ENCODE measurements around the gene MAPK1.
"Not testable (repeated sequence)": the region's sequence is repeated elsewhere in the genome, so short reads cannot be mapped to it uniquely, and the experiment has no call there.

MAPK1 gene

DNA sequence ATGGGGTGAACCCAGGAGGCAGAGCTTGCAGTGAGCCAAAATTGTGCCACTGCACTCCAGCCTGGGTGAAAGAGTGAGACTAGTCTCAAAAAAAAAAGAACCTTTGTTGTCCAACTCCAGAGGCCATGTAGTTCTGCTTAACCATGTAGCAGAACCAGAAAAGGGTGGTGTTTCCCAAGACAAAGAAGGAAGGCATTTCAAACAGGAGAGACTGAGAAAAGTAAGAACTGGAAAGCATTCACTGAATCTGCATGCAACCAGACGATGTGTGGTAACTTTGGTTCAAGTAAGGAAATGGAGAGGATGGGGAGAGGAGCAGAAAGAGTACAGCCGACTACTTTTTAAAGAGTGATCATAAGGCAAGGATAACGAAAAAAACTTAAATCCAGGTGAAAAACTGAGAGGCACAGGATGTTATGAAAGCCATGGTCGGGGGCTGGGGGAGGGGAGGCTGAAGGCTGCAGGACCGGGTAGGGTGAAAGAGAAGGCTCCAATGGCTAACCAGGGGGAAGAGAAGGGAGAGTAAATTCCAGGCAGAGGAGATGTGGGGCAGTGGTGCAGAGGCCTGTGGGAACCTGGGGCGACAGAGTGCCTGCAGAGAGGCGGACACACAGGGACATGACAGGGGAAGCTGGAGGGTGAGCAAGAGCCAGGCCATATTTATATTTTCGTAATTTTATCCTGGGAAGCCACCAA is 48.8 kb downstream of the MAPK1 start:
- DNase-seq (ENCODE audit: low spot score) = no peak

DNA sequence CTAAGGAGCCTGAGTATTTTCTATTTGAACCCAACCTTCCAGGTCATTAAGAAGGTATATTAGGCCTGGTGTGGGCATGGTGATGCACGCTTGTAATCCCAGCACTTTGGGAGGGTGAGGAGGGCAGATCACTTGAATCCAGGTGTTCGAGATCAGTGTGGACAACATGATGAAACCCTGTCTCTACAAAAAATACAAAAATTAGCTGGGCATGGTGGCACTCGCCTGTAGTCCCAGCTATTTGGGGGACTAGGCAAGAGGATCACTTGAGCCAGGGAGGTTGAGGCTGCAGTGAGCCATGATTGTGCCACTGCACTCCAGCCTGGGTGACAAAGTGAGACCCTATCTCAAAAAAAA is 50.0 kb downstream of the MAPK1 start:
- not testable (repeated sequence) for DNase-seq (ENCODE audit: low spot score)

DNA sequence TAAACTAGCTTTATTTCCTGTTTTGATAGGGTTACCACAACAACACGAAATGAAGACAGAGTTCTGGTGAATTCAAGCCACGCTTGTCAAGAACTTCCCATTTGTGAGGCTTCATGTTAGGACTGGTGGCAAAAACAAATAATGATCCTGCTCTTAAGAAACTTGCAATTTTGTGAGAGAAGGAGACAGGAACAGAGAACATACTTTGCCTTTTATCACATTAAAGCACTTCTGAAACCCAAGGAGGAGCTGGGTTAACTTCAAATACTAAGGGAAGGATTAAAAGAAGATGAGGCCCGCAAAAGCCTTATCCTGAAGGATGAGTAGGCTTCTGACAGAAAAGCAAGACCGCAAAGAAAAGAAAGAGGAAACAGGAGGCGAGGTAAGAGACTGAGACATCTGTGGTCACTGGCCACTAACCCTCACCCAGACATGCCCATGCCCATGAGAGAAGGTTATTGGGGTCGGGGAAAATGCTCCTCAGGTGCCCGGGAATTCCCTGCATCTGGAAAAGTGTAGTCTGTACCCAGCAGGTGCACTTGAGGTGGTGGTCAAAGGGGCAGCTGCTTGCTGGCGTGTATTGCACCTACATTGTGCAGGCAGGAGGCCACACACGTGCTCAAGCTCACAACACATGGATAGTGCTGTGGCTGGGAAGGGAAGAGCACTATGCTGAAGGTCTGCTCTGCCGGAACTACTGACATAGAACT is 50.5 kb downstream of the MAPK1 start:
- no peak for DNase-seq (ENCODE audit: low spot score)

DNA sequence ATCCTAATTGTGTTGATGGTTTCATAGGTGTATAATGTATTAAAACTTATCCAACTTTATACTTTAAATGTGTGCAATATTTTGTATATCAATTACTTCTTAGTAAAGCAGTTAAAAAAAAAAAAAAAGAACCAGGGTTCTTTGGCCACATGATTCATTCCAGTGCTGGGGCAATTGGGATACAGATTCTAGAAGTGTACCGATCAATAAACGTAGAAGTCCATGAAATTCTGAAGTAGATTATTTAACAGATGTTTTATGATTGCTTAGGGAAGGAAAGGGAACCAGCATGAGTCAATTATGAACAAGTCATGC is 51.0 kb downstream of the MAPK1 start:
- no peak for DNase-seq (ENCODE audit: low spot score)

DNA sequence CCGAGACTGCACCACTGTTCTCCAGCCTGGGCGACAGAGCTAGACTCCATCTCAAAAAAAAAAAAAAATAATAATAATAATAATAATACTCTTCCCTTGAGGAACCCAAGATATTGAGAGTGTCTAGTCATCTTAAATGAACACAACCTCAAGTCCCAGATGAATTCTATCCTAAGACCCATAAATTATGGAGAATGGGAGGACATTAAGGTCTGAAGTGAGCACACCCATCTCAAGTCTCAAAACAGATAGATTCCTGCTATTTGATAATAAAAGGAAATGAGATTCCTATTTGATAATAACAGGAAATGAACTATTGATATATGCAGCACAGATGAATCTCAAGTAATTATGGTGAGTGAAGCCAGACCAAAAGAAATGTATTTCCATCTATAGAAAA is 51.5 kb downstream of the MAPK1 start:
- DNase-seq (ENCODE audit: low spot score) = no peak

DNA sequence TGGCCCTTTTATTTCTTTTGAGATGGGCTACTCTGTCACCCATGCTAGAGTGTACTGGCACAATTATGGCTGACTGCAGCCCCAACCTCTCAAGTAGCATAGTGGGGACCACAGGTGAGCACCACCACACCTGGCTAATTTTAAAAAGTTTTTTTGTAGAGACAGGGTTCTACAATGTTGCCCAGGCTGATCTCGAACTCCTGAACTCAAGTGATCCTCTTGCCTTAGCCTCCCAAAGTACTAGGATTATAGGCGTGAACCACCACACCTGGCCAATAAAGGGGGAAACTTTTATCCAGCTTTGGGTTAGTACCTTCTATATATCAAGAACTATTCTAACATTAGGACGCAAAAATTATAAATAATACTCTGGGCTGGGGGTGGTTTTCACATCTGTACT is 52.1 kb downstream of the MAPK1 start:
- no peak for DNase-seq (ENCODE audit: low spot score)

DNA sequence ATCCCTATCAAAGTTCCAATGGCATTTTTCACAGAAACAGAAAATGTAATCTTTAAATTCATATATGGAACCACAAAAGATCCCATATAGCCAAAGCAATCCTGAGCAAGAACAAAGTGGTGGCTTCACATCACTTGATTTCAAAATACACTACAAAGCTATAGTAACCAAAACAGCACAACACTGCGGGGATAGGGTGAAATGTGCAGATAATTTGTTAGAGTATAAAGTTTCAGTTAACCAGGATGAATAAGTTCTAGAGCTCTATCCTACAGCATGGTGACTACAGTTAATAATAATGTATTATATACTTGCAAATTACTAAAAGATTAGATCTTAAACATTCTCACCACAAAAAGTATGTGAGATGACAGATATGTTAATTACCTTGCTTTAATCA is 55.5 kb downstream of the MAPK1 start:
- no peak for DNase-seq (ENCODE audit: low spot score)

DNA sequence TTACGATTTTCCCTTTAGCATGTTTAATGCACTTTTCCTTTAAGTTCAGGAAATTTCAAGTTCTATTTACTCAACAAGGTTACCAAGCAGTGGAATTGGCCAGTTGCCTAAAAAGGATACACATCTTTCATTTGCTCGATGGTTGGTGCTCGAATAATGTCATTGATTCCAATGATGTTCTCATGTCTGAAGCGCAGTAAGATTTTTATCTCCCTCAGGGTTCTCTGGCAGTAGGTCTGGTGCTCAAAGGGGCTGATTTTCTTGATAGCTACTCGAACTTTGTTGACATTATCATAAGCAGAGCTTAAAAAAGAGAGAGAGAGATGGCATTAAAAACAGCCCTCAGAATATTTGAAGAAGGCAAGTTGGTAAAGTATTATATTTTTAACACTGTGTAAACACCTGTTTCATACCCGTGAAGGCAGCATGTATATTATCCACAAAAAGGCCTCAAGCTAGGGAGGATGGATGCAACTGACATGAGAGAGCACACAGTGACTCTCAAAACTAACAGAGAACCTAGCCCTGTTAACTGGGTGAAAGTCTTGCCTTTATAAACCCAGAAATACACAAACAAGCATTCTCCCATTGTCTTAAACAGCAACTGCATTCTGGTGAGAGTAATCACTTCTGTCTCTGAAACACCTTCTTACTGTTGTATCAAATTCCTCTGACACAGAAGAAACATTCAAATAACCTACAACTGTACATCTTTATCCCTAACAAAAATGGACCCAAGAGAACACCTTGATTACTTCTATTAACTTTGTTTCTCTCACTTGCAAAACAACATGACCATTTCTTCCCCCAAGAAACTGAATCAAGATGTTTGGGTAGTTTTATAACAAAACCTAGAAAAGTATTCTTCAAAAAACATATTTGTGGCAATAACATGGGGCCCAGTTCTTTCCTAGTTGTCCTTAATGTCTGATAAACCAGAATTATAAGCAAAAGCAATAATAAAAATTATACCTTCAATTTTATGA is 59.6 kb downstream of the MAPK1 start:
- DNase-seq (ENCODE audit: low spot score) = no peak

DNA sequence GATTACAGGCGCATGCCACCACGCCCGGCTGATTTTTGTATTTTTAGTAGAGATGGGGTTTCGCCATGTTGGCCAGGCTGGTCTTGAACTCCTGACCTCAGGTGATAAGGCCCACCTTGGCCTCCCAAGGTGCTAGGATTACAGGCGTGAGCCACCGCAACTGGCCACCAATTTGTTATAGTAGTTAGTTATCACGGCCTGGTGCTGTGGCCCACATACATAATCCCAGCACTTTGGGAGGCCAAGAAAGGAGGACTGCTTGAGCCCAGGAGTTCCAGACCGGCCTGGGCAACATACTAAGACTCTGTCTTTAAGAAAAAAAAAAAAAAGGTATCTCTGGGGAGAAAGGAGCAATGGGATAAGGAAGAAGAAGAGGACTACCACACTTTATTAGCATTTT is 62.1 kb downstream of the MAPK1 start:
- not testable (repeated sequence) for DNase-seq (ENCODE audit: low spot score)

DNA sequence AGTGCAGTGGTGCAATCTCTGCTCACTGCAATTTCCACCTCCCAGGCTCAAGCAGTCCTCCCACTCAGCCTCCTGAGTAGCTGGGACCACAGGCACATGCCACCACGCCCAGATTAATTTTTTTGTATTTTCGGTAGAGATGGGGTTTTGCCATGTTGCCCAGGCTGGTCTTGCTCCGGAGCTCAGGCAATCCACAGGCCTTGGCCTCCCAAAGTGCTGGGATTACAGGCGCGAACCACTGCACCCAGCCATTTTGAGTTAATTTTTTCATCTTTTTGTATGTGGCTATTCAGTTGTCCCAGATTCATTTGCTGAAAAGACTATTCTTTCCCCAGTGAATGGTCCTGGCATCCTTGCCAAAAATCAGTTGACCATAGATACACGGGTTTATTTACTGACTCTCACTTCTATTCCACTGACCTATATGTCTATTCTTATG is 63.6 kb downstream of the MAPK1 start:
- no peak for DNase-seq (ENCODE audit: low spot score)

DNA sequence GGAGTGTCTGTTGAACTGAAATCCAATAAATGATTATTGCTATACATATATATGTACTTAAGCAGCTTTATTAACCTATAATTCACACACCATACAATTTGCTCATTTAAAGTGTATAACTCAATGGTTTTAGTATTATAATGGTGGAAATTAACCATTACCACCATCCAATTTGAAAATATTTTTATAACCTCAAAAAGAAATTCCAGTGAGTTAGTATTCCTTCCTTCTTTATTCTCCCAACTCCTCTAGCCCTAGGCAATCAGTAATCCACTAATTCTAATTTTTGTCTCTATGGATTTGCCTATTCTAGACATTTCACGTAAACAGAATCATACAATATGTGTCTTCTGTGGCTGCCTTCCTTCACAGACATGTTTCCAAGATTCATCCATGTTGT is 64.8 kb downstream of the MAPK1 start:
- DNase-seq (ENCODE audit: low spot score) = no peak

DNA sequence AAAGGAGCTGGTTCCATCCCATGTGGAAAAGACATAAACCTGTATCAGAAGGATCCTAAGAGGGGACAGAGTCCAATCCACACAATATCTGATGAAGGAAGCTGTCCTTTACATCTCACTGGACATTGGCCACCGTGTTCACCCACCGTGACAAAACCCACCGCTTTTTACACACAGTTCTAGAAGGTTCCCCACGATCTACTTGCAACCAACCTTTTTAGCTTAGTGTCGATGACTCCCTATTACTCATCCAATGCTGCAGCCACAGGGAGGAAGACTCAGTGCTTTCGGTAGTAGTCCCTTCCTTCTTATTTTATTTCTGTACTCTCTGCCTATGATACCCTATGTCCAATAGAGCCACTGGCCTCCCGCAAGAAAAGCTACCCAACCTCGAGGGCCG is 65.4 kb downstream of the MAPK1 start:
- no peak for DNase-seq (ENCODE audit: low spot score)

DNA sequence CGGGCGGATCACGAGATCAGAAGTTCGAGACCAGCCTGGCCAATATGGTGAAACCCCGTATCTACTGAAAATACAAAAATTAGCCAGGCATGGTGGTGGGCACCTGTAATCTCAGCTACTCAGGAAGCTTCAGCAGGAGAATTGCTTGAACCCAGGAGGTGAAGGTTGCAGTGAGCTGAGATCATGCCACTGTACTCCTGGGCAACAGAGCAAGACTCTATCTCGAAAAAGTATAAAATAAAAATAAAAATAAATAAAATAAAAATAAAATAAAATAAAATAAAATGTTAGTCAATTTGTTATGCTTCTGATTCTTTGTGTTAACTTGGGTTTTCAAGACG is 66.2 kb downstream of the MAPK1 start:
- DNase-seq (ENCODE audit: low spot score) = not testable (repeated sequence)

DNA sequence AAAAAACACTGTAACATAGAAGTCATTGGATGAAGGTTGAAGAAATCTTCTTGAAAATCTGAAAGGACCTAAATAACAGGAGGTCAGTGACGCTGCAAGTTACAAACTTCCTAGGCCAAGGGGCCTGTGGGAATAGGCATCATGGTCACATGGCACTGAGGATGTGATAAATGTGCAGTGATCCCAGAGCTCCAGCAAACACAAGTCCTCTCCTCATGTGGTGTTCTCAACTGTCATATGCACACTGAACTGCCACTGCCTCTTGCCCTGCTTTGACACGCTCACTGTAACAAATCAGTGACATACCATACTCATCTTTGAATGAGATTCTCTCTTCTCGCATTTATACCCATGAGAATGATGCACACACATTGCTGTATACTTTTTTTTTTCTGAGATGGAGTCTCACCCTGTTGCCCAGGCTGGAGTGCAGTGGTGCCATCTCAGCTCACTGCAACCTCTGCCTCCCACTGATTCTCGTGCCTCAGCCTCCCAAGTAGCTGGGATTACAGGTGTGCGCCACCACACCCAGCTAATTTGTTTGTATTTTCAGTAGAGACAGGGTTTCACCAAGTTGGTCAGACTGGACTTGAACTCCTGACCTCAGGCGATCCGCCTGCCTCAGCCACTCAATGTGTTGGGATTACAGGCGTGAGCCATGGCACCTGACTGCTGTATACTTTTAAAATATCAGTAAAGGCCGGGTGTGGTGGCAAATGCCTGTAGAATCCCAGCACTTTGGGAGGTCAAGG is 66.7 kb downstream of the MAPK1 start:
- no peak for DNase-seq (ENCODE audit: low spot score)

DNA sequence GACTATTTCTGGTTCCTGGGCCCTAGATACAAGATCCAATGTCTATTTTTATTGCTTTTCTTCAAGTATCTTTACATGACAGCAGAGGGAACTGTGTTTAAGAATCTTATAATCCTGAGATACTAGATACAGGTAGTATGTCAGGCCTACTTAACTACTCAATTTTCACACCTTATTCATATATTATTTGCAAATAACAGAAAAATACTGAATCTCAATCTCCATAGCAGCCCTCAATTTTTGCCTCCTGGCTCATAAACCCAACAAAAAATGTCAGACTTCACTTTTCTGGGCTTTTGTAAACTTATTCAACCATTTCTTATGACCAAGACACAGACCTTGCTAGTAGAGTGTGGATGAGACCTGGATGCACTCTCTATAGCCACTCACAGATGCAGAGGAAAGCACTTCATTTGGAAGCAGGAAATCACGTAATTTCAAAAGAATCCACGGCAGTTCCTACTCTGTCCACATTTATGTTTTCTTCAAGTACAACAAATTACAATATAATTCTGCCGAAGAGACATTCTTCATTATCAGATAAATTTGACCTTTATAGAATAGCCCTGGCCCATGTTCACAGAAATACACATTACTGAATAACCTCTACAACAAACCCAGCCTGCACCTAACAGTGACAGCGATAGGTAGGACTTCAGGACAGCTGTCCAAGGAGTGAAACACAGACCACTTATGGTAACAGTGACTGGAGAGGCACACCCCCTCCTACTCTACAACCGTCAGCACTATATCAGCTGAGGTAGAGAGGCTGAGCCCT is 69.8 kb downstream of the MAPK1 start:
- no peak for DNase-seq (ENCODE audit: low spot score)

DNA sequence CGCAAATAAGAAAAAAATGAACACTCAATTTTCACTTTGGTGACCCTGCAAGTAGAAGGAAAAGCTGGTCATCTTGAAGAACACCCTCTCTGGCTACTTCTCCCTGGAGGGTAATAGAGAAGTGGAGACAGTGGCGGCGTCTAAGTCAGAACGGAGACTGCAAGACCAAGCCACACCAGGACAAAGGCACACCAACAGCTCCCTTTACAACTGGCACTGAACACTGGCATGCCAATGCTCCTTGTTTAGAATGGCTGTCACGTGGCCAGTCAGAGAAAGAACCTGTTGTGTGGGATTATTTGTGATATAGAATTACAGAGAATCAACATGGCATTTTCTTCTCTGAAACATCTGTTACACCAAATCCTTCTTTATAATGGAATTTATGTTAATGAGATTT is 70.6 kb downstream of the MAPK1 start:
- no peak for DNase-seq (ENCODE audit: low spot score)

DNA sequence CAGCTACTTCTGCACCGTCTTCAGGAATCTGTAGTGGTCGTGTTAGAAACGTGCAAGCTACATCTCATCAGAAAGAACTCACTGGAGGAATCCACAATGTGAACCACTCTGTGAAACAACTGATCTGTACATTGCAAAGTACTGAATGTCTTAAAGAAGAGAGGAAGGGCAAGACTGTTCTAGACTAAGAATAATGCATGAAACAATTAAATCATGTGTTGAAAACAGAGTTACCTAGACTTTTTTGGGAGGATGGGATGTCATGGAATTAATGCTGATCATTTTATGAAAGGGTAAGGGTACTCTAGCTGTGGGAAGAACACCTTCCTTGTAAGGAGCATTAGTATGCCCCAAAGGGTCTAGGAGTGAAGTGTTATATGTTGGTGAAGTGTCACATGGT is 71.2 kb downstream of the MAPK1 start:
- DNase-seq (ENCODE audit: low spot score) = no peak

DNA sequence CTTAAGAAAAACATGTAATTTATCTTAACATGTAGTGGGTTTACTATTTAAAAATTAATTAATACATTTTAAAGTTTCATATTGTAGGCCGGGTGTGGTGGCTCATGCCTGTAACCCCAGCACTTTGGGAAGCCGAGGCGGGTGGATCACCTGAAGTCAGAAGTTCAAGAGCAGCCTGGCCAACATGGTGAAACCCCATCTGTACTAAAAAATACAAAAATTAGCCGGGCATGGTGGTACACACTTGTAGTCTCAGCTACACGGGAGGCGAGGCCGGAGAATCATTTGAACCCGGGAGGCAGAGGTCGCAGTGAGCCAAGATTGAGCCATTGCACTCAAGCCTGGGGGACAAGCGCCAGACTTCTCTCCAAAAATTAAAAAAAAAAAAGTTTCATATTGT is 73.7 kb downstream of the MAPK1 start:
- DNase-seq (ENCODE audit: low spot score) = not testable (repeated sequence)

DNA sequence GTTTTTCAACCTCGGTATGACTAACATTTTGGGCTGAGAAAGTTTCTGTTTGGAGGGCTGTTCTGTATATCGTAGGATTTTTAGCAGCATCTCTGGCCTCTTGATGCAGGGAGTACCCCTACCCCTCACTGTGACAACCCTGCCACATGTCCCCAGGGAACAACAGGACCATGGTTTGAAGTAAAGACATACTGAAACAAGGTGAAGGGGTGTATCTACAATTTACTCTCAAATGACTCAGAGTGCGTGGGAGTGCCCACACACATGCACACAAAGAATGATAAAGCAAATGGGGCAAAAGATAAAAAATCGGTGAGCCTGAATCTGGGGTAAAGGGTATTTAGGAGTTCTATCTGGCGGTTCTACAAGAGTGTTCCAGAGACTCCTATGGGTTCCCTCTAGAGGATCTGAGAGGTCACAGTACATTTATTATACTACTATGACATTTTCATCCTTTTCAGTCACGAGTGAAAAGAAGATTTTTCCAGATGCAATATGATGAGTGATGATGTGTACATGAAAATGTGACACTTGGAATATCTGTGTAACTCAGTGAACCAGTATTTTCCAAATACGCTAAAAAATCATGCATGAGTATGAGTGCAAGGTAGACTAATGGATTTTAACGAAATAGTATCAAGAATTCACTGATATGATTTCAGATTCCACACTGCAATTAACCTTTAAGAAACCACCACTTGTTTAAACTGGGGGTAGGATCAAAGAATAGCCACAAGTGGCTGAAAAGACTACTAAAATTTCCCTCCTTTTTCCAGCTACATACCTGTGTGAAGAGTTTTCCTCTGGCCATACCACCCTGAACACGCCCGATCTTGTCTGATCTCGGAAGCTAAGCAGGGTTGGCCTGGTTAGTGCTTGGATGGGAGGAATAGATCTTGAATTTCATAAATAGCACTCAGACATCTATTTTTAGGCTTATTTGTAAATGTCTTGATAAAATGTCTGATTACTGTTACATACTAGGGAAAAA is 75.5 kb downstream of the MAPK1 start:
- no peak for DNase-seq (ENCODE audit: low spot score)

Measured in SW480 (cell line).